Urinary bladder (tissue), 4 donors: Measurements from ENCODE around the gene MAGI2. TPM values are rescaled to one million over a fixed set of nuclear protein-coding genes. Genes with fewer than 3 reads are reported as not detected.

Experiments
- DNase-seq: peaks from one replicate; pipeline ENCODE4 v3.0.0-alpha.2; 2015; ENCODE audit errors: extremely low spot score
- H3K27ac ChIP-seq: one replicate; pipeline ENCODE4 v1.5.1; 2013; ENCODE audit warnings: low read depth, mild to moderate bottlenecking, moderate library complexity
- H3K36me3 ChIP-seq: one replicate; pipeline ENCODE4 v1.6.1; 2013; ENCODE audit warnings: mild to moderate bottlenecking, moderate library complexity; ENCODE audit not compliant: insufficient read depth
- H3K4me1 ChIP-seq: one replicate; pipeline ENCODE4 v1.6.1; 2013; ENCODE audit warnings: mild to moderate bottlenecking, moderate library complexity; ENCODE audit not compliant: insufficient read depth
- H3K4me3 ChIP-seq: one replicate; pipeline ENCODE4 v1.5.1; 2013; ENCODE audit warnings: low read depth, low read length
- WGBS: extraction: QIAGEN DNeasy Blood & Tissue Kit; methylation state at CpG from one replicate; pipeline ENCODE4 v1.1.7; 2013; 5-methylcytosine and 5-hydroxymethylcytosine counted together
- polyA plus RNA-seq: library from polyadenylated mRNA; stranded (reverse); fragments of 200-250 nt; gene quantifications from one replicate; pipeline ENCODE4 v1.2.3, GENCODE V29; 2013
- total RNA-seq: library from RNA; depleted of rRNA; stranded (reverse); fragments of >200 nt; gene quantifications from one replicate; pipeline ENCODE4 v1.2.3, GENCODE V29; 2014
- donor health status: healthy with polysubstance abuse.
- donor health status: healthy.

Gene MAGI2
- 37.4 TPM for total RNA-seq
- 7.6 TPM for polyA plus RNA-seq

DNA sequence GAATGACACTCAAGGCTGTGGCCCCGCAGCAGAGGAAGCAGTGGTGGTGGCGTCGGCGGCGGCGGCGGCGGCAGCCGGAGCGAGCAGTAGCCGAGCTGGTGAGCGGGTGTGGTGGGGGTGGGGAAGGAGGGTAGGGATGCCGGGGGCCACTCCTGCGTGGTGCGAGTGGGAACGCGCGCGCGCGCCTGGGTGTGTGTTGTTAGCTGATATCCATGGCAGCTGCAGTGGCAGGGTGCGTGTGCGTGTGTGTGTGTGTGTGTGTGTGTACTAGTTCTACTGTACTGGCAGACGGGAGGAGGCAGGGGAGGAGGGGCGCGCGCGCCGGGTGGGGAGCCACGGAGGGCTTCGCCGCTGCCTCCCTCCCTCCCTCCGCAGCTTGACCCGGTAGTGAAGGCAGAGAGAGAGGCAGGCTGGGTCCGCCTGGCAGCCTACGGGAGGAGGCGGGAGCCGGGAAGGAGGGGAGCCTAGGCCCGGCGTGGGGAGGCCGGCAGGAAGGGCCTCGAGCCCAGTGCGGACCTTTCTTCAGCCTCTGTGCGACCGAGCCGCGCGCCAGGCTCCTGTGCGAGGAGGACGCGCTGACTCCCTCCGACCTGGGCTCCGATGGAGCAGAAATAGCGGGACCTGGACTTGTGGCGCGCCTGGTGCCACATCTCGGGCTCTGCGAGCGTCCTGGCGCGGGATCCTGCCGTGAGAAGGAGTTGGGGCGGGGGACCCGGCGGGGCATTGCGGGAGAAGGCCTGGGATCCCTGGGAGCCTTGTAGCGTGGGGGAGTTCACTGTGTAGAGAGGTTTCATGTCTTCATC lies at the start of gene MAGI2:
Gene MAGI2, minus strand, starts transcription at position 110 of the 803 bp plus-strand sequence. CDS start 347 bp downstream, outside the sequence.
- Histone ChIP-seq H3K4me1 (no peaks in the 10 kb centered on the region), H3K27ac (peak within 1 kb of the TSS; percentile 79), H3K36me3 (no peaks in the 10 kb centered on the region), H3K4me3 (peak within 1 kb of the TSS; percentile 59)
- under 1% methylated on average over 67 of the region's 67 CpGs for WGBS
- DNase-seq = no peak

DNA sequence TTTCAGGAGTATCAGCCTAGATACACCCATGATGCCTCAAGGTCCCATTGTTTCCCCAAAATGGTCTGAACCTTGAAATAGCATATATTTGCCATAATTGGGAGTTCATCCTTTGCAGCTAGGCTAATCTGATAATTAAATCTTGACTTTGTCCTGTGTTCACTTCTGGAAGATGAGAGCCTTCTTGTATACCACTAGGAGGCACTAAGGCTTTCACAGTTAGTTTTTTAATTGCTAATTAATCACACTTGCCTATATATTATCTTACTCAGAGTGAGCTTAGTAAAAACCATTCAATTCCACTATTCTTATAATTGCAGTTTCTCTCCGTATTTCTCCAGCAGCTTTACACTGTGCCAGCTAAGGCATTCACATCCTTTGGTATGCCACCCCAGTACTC lies 48.7 kb upstream of the MAGI2 start:
- Histone ChIP-seq H3K27ac (no peak overlapping the region), H3K4me3 (no peak overlapping the region), H3K4me1 (no peaks in the 10 kb centered on the region), H3K36me3 (no peaks in the 10 kb centered on the region)
- WGBS = 87% methylated on average over 1 of the region's 1 CpG
- no peak for DNase-seq

DNA sequence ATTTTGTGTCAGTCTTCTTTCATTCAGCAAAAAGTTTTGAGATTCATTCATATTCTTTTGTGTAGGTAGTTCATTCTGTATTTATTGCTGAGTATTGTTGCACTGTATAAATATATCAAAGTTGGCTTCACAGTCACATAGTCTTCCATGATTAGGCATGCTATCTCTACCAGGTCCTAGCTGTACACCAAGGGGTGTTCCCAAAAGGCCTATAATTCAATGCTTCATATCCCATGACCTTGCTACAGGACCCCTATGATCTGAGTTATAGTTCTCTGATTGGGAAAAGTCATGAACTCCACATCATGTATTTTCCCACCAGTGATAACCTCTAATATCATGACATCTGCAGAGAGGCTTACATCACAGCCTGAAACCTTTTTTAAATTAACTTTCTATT lies 47.3 kb upstream of the MAGI2 start:
- no peaks in the 10 kb centered on the region for H3K36me3 ChIP-seq
- no peaks in the 10 kb centered on the region for H3K4me1 ChIP-seq
- no peak overlapping the region for H3K4me3 ChIP-seq
- no peak overlapping the region for H3K27ac ChIP-seq
- no peak for DNase-seq

DNA sequence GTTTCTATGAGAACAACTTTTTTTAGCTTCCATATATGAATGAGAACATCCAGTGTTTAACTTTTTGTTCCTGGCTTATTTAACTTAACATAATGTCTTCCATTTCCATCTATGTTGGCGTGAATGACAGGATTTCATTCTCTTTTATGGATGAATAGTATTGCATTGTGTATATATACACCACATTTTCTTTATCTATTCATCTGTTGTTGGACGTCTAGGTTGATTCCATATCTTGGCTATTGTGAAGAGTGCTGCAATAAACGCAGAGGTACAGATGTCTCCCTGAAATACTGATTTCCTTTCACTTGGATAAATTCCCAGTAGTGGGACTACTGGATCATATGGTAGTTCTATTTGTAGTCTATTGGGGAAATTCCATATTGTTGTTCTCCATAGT lies 44.3 kb upstream of the MAGI2 start:
- Histone ChIP-seq H3K4me3 (no peak overlapping the region), H3K36me3 (no peaks in the 10 kb centered on the region), H3K27ac (no peak overlapping the region), H3K4me1 (no peaks in the 10 kb centered on the region)
- WGBS = 74% methylated on average over 3 of the region's 3 CpGs
- no peak for DNase-seq

DNA sequence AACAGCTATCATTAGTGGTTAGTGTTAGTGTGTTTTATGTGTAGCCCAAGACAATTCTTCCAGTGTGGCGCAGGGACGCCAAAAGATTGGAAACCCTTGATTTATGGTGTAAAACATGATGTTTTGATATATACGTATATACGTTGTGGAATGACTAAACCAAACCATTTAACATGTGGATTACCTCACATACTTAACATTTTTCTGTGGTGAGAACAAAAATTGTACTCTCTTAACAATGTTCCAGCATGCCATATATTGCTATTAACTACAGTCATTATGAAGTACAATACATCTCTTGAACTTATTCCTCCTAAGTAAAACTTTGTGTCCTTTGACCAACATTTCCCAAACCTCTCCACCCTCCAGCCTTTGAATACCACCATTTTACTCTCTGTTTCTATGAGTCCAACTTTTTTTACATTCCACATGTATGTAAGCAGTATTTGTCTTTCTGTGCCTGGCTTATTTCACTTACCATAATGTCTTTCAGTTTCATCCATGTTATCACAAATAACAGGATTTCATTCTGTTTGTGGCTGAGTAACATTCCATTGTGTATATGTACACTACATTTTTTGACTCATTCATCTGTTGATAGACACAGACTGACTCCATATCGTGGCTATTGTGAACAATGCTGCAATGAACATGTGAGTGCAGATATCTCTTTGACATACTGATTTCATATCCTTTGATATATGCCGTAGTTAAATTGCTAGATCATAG lies 42.2 kb upstream of the MAGI2 start:
- no peaks in the 10 kb centered on the region for H3K36me3 ChIP-seq
- WGBS = 69% methylated on average over 6 of the region's 6 CpGs
- H3K27ac ChIP-seq = no peak overlapping the region
- no peak for DNase-seq
- H3K4me1 ChIP-seq = no peaks in the 10 kb centered on the region
- no peak overlapping the region for H3K4me3 ChIP-seq

DNA sequence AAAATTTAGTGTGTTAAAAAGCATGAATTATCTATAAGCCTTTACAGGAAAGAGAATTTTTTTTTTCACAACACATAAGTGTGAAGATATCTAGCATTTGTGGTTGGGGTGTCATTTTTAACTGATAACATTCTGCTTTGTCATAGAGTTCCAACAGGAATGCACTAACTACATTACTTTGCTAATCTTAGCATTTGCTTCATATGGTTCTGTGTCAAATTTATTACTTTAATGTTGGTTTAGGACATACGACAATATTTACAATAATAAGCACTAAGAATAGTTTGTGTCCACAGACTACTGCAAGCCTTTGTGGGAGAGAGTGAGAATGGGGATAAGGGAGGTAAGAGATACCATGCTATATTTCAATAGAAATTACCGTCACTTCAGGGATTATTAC lies 40.6 kb upstream of the MAGI2 start:
- H3K4me3 ChIP-seq = no peak overlapping the region
- H3K27ac ChIP-seq = no peak overlapping the region
- WGBS = 77% methylated on average over 2 of the region's 2 CpGs
- H3K36me3 ChIP-seq = no peaks in the 10 kb centered on the region
- H3K4me1 ChIP-seq = no peaks in the 10 kb centered on the region
- no peak for DNase-seq

DNA sequence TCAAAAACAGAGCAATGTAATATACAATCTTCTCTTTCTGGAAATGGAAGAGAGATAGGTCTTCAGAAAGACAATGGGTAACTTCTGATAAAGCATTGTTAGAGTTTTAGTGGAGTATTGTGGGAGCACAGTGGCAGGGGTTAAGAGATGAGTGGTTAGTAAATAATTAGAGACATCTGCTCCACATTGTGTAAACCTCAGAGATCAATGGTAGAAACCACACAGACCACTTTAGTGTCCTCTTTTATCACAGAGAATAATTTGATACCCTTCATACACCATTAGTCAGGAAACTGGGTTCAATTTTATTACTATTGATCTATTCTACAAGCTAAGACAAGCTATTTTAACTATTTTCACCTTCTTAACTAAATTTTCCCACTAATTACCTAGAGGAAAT lies 35.9 kb upstream of the MAGI2 start:
- Histone ChIP-seq H3K4me3 (no peak overlapping the region), H3K4me1 (no peaks in the 10 kb centered on the region), H3K27ac (no peak overlapping the region), H3K36me3 (no peaks in the 10 kb centered on the region)
- no peak for DNase-seq

DNA sequence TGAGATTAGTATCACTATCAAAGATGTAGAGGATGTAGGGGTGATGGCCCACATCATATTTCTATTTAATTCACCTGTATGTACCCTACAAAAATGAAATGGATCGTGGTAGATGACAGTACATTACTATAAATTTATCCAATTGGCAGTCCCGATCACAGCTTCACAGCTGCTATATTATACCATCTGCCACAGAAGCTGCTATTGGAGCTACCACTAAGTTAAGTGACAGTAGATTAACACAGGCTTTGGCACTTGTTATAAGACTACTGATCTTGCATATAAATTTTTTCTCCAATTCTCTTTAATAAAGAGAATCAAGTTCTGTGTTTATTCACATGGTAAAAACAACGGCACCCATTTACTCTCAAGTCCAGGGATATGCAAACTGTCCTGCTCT lies 24.9 kb upstream of the MAGI2 start:
- H3K4me1 ChIP-seq = no peaks in the 10 kb centered on the region

DNA sequence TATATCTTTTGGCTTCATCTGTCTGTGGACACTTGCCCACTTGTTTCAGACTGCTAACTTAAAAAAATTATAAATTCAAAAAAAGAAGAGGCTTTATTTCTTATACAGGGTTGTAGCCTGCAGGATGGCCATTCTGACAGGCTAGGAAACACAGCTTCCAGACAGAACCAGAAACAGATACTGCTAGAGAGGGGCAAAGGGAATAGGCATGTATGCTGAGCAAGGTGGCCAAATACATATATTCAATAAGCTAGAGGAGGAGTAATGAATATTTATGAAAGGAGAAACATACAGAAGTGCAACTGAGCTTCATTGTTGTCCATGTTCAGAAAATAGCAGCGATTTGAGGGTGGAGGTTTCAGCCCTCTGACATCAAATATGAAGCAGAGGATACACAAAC lies 22.0 kb upstream of the MAGI2 start:
- DNase-seq = no peak
- no peaks in the 10 kb centered on the region for H3K4me1 ChIP-seq
- no peak overlapping the region for H3K27ac ChIP-seq
- WGBS = 79% methylated on average over 1 of the region's 1 CpG
- H3K36me3 ChIP-seq = no peaks in the 10 kb centered on the region
- H3K4me3 ChIP-seq = no peak overlapping the region

More for the DNA sequence above, 24.9 kb upstream of the MAGI2 start:
- H3K27ac ChIP-seq = no peak overlapping the region
- DNase-seq = no peak
- H3K36me3 ChIP-seq = no peaks in the 10 kb centered on the region
- H3K4me3 ChIP-seq = no peak overlapping the region
- 74% methylated on average over 3 of the region's 3 CpGs for WGBS

DNA sequence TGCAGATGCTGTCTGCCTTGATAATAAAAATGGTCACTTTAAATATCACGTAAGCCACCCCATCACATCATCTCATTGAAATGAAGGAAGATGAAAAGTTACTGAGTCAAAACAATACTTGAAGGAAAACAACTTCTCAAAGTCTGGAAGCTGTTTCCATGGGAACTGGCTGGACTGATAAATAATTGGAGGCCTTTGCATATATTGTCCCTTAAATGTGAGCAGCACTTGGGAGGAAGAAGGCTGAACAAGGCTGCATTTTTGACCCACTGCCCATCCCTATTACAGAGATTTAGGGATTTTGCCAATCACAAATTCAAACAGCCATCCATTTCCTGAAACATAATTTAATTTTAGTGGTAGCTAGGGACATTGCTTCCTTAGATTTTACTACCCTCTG lies 18.2 kb upstream of the MAGI2 start:
- no peaks in the 10 kb centered on the region for H3K4me1 ChIP-seq
- DNase-seq = no peak
- H3K36me3 ChIP-seq = no peaks in the 10 kb centered on the region
- no peak overlapping the region for H3K27ac ChIP-seq
- WGBS = 59% methylated on average over 1 of the region's 1 CpG
- no peak overlapping the region for H3K4me3 ChIP-seq

DNA sequence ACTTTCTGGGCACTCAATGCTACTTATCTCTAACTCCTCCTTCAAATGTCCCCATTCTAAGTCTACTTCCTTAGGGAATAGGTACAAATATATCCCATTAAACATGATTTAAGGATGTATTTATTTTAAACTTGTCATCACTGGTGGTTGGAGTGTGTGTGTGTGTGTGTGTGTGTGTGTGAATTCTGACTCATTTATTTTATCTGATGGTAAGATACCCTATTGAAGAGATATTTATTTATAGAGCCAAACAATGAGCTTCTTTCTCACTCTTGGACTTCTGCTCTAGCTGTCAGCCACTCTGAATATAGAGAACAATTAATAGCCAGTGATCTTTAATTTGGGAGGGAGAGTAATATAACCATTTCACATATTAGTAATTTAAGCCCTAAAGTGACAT lies 17.8 kb upstream of the MAGI2 start:
- Histone ChIP-seq H3K27ac (no peak overlapping the region), H3K36me3 (no peaks in the 10 kb centered on the region), H3K4me3 (no peak overlapping the region), H3K4me1 (no peaks in the 10 kb centered on the region)
- no peak for DNase-seq

DNA sequence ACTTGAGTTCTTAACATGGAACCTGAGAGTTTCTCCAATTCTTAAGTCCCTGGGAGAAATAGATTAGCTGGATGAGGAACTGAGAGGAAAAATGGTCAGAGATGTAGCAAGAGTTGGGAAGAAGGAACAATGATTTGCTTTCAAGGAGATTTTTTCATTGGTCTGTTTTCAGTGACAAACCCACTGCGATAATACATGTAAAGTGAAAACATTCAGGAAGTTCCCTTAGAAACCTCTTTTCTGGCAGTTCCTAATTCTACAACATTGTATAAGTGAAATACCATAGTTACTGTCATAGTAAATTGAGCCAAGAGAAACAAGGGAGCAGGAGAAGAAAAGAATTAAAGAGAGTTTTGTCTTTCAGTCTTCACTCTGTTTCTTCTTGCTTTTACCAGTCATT lies 12.1 kb upstream of the MAGI2 start:
- Histone ChIP-seq H3K4me3 (no peak overlapping the region), H3K36me3 (no peaks in the 10 kb centered on the region), H3K27ac (no peak overlapping the region), H3K4me1 (no peaks in the 10 kb centered on the region)
- 88% methylated on average over 1 of the region's 1 CpG for WGBS
- DNase-seq = no peak

DNA sequence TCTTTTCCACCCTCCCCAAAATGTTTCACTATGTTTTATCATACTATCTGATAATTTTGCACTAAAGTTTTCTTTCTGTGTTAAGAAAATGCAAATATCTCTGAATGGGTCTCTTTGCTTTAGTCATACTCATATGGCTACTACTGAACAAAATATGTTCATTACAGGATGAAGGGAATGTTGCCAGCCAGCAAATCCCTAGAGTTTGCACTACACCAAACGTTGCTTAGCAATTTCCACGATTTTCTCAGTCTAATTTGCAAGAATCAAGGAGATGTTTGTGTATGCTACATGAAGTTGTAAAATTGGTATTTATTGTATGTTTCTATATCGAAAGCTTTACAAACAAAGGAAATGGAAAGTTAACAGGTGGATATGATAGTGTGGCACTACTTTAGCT lies 10.6 kb upstream of the MAGI2 start:
- no peaks in the 10 kb centered on the region for H3K36me3 ChIP-seq
- no peak for DNase-seq
- no peak overlapping the region for H3K4me3 ChIP-seq
- no peaks in the 10 kb centered on the region for H3K4me1 ChIP-seq
- WGBS = 73% methylated on average over 3 of the region's 3 CpGs
- H3K27ac ChIP-seq = no peak overlapping the region

DNA sequence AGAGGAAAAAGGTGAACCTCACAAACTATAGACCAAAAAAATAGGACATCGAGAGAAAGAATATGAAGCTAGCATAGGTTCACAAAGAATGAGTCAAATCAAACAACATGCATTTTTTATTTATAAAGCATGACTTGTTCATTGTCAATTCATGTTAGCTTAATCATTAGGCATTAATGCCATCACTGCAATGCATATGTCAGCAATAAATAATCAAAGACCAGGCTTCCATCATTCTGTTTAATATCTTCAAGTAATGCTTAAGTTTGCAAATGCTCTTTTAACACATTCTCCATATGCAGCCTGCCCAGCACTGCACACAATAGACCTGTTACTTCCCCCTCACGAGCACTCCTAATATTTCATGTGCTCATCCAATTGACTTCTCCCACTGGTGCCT lies 8.9 kb upstream of the MAGI2 start:
- Histone ChIP-seq H3K36me3 (no peaks in the 10 kb centered on the region), H3K4me1 (no peaks in the 10 kb centered on the region), H3K4me3 (no peak overlapping the region), H3K27ac (no peak overlapping the region)
- 94% methylated on average over 2 of the region's 2 CpGs for WGBS
- no peak for DNase-seq
